IMR-90 (cell line): ENCODE measurements around the gene BTBD9. TPM values are rescaled to one million over a fixed set of nuclear protein-coding genes. Genes with fewer than 3 reads are reported as not detected.

ENCODE experiments used
- ATAC-seq: fragments of 200-7000 bp; cut with Tn5 transposase; 2 replicates; pipeline ENCODE4 v1.9.1; 2020; ENCODE audit warnings: low read depth, mild to moderate bottlenecking, moderate library complexity
- BruUV-seq: library from RNA; stranded (reverse); fragments of 400-500 nt; replicated peaks from 2 replicates; lab custom pipeline; 2021; lab: Mats Ljungman, UMichigan
- CTCF ChIA-PET: fragments of 300-600 bp; formaldehyde crosslinking; extraction: SDS; loops from one replicate; lab custom pipeline; 2021; ENCODE audit warnings: antibody characterized with exemption; lab: Yijun Ruan, JAX
- POLR2A ChIA-PET: fragments of 300-600 bp; sonication (Branson Sonifier 250); formaldehyde crosslinking; loops from one replicate; lab custom pipeline; 2022; ENCODE audit warnings: antibody characterized with exemption; ENCODE audit not compliant: unreplicated experiment; lab: Charles Lee
- DNase-seq: peaks from one replicate; pipeline ENCODE4 v3.0.0; 2013
- H2AFZ ChIP-seq: replicated peaks from 2 replicates; pipeline ENCODE3; 2013; ENCODE audit warnings: low read length, mild to moderate bottlenecking; ENCODE audit not compliant: poor library complexity
- H2AK5ac ChIP-seq: 2 replicates; pipeline ENCODE4 v1.6.1; 2013; ENCODE audit warnings: low read depth, low read length, inconsistent platforms
- H2AK9ac ChIP-seq: replicated peaks from 2 replicates; pipeline ENCODE3; 2013; ENCODE audit warnings: mild to moderate bottlenecking, low read depth, low read length, moderate library complexity; ENCODE audit not compliant: poor library complexity
- H2BK120ac ChIP-seq: 2 replicates; pipeline ENCODE4 v1.6.1; 2013; ENCODE audit warnings: low read depth, low read length, inconsistent platforms
- H2BK15ac ChIP-seq: 3 replicates; pipeline ENCODE4 v1.6.1; 2013; ENCODE audit warnings: low read depth, low read length, inconsistent platforms
- H2BK20ac ChIP-seq: 2 replicates; pipeline ENCODE4 v1.6.1; 2013; ENCODE audit warnings: low read depth, mild to moderate bottlenecking, inconsistent platforms, low read length, moderate library complexity
- H2BK5ac ChIP-seq: 2 replicates; pipeline ENCODE4 v1.6.1; 2013; ENCODE audit warnings: mild to moderate bottlenecking, low read depth, low read length, inconsistent platforms; ENCODE audit not compliant: poor library complexity, severe bottlenecking
- H3K14ac ChIP-seq: replicated peaks from 2 replicates; pipeline ENCODE4 v1.6.1; 2013; ENCODE audit warnings: low read depth, low read length, inconsistent platforms
- H3K18ac ChIP-seq: 2 replicates; pipeline ENCODE4 v1.6.1; 2013; ENCODE audit warnings: low read depth, low read length, control low read depth
- H3K23ac ChIP-seq: 2 replicates; pipeline ENCODE4 v1.6.1; 2013; ENCODE audit warnings: low read depth, low read length, inconsistent platforms
- H3K27ac ChIP-seq: 2 replicates; pipeline ENCODE4 v1.5.1; 2013; ENCODE audit warnings: mild to moderate bottlenecking, control low read depth, low read length; ENCODE audit not compliant: insufficient read depth
- H3K27me3 ChIP-seq: 2 replicates; pipeline ENCODE4 v1.6.1; 2013; ENCODE audit warnings: low read length; ENCODE audit not compliant: control insufficient read depth, insufficient read depth
- H3K36me3 ChIP-seq: 2 replicates; pipeline ENCODE4 v1.6.1; 2013; ENCODE audit warnings: low read length, mixed read lengths; ENCODE audit not compliant: control insufficient read depth, insufficient read depth
- H3K4ac ChIP-seq: 2 replicates; pipeline ENCODE4 v1.6.1; 2013; ENCODE audit warnings: low read depth, low read length, inconsistent platforms
- H3K4me1 ChIP-seq: 2 replicates; pipeline ENCODE4 v1.6.1; 2013; ENCODE audit warnings: low read length, mixed read lengths; ENCODE audit not compliant: control insufficient read depth, insufficient read depth
- H3K4me2 ChIP-seq: 2 replicates; pipeline ENCODE4 v1.6.1; 2013; ENCODE audit warnings: low read depth, mild to moderate bottlenecking, control low read depth, low read length, moderate library complexity
- H3K4me3 ChIP-seq: 2 replicates; pipeline ENCODE4 v1.5.1; 2013; ENCODE audit warnings: low read depth, mild to moderate bottlenecking, control low read depth, low read length, moderate library complexity; ENCODE audit not compliant: insufficient read depth
- H3K56ac ChIP-seq: 2 replicates; pipeline ENCODE4 v1.6.1; 2013; ENCODE audit warnings: low read length, inconsistent platforms; ENCODE audit not compliant: insufficient read depth; ENCODE audit errors: extremely low read depth
- H3K79me1 ChIP-seq, 2 experiments: 2 replicates each; pipeline ENCODE4 v1.6.1; 2013; ENCODE audit warnings: low read length in 2 of 2, inconsistent platforms in 1 of 2, low read depth in 1 of 2
- H3K9ac ChIP-seq: 2 replicates; pipeline ENCODE4 v1.6.1; 2013; ENCODE audit warnings: low read depth, low read length, control low read depth
- H3K9me1 ChIP-seq: 2 replicates; pipeline ENCODE4 v1.6.1; 2013; ENCODE audit warnings: low read length, inconsistent platforms; ENCODE audit not compliant: insufficient read depth
- H3K9me3 ChIP-seq: 2 replicates; pipeline ENCODE4 v1.6.1; 2013; ENCODE audit warnings: low read length; ENCODE audit not compliant: control insufficient read depth, insufficient read depth
- H4K20me1 ChIP-seq: 2 replicates; pipeline ENCODE4 v1.6.1; 2013; ENCODE audit warnings: low read length, inconsistent platforms; ENCODE audit not compliant: insufficient read depth
- H4K5ac ChIP-seq: 2 replicates; pipeline ENCODE4 v1.6.1; 2013; ENCODE audit warnings: mild to moderate bottlenecking, low read depth, low read length, control low read depth
- H4K8ac ChIP-seq, 2 experiments: 2 replicates each; pipeline ENCODE4 v1.6.1; 2013; ENCODE audit warnings: low read depth in 2 of 2, low read length in 2 of 2, control low read depth in 1 of 2, inconsistent platforms in 1 of 2
- H4K91ac ChIP-seq: 2 replicates; pipeline ENCODE4 v1.6.1; 2013; ENCODE audit warnings: low read depth, low read length, inconsistent platforms; ENCODE audit not compliant: insufficient read depth
- BHLHE40 ChIP-seq: fragments of 150-350 bp; IDR thresholded peaks from 2 replicates; pipeline ENCODE4 v1.6.1; 2016; ENCODE audit warnings: mild to moderate bottlenecking, low read depth, low read length
- CEBPB ChIP-seq: IDR thresholded peaks from 2 replicates; pipeline ENCODE4 v1.6.1; 2012; ENCODE audit warnings: low read depth, low read length, improper control_type of control experiment
- CHD1 ChIP-seq: IDR thresholded peaks from 2 replicates; pipeline ENCODE4 v1.6.1; 2012; ENCODE audit warnings: low read depth, low read length, improper control_type of control experiment
- MAFK ChIP-seq: IDR thresholded peaks from 2 replicates; pipeline ENCODE4 v1.6.1; 2012; ENCODE audit warnings: low read depth, low read length, improper control_type of control experiment
- POLR2A ChIP-seq: IDR thresholded peaks from 2 replicates; pipeline ENCODE4 v1.6.1; 2012; ENCODE audit warnings: mild to moderate bottlenecking, low read depth, low read length
- RAD21 ChIP-seq: IDR thresholded peaks from 2 replicates; pipeline ENCODE4 v1.6.1; 2012; ENCODE audit warnings: low read length, improper control_type of control experiment
- SMC3 ChIP-seq: fragments of 150-350 bp; IDR thresholded peaks from 2 replicates; pipeline ENCODE4 v1.6.1; 2016; ENCODE audit warnings: low read depth, mild to moderate bottlenecking, antibody characterized with exemption, low read length, moderate library complexity
- dilution Hi-C: fragments of 300-500 bp; cut with HindIII; formaldehyde crosslinking; loops from one replicate; pipeline ENCODE4 v1.14.3; 2018; ENCODE audit warnings: low sequenced_read_pairs; ENCODE audit not compliant: unreplicated experiment
- in situ Hi-C: fragments of 300-500 bp; cut with MboI; formaldehyde crosslinking; loops from 3 replicates; pipeline ENCODE4 v1.14.3; 2019; ENCODE audit warnings: low sequenced_read_pairs, inconsistent platforms, mixed read lengths
- intact Hi-C: fragments of 100-400 bp; cut with micrococcal nuclease; formaldehyde crosslinking; loops from 2 replicates; pipeline ENCODE4 v1.10.0; 2022
- polyA plus RNA-seq, 3 experiments: library from polyadenylated mRNA; depleted of rRNA; stranded (reverse); fragments of >200 nt; gene quantifications; 2 replicates each; pipeline ENCODE4 v1.2.3, GENCODE V29; 2012; ENCODE audit warnings: low replicate concordance in 1 of 3
- total RNA-seq: library from RNA; depleted of rRNA; stranded (reverse); fragments of >200 nt; gene quantifications from 2 replicates; pipeline ENCODE4 v1.2.3, GENCODE V29; 2012
- TF ChIP-seq, protein P1 (sequence below): fragments of 150-350 bp; IDR thresholded peaks from 2 replicates; pipeline ENCODE4 v1.6.1; 2017; ENCODE audit warnings: mild to moderate bottlenecking, antibody characterized with exemption, low read length, low read depth
- TF ChIP-seq, protein P2 (sequence below): conservative IDR thresholded peaks from 2 replicates; pipeline ENCODE4 v1.5.1; 2012; ENCODE audit warnings: mild to moderate bottlenecking, low read depth, low read length, improper control_type of control experiment

Gene BTBD9
- total and polyA plus RNA-seq, 2 of the 4 experiments (the other 2 are of a cell fraction): 4.1 to 22.0 TPM

DNA sequence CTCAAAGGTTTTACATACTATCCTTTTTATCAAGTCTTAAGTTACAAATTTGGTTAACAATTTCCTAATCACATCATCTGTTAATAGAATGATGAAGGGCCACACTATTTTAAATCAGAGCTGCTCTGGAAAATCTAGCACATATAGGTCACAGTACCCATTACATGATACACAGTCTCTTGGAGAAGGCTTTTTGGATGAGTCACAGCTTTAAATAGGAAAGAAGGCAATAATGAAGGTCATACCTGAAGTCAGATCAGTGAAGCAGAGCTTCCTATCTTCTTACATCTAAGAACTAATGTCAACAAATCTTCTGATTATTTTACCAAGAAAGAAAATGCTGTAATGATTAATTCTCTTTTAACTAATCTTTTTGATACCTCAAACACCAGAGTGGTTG lies 248.5 kb downstream of the BTBD9 start:
- no peaks in the 10 kb centered on the region for H3K36me3 ChIP-seq
- CTCF ChIA-PET: no interaction called here
- H3K27ac ChIP-seq: no peak overlapping the region

More for the DNA sequence above, 248.5 kb downstream of the BTBD9 start:
- Histone ChIP-seq H3K23ac (no peak overlapping the region), H3K18ac (no peak overlapping the region), H4K8ac (no peak overlapping the region), H3K4me2 (no peak overlapping the region), H3K9me3 (no peaks in the 10 kb centered on the region), H3K56ac (no peak overlapping the region), H4K91ac (no peak overlapping the region), H3K4me3 (no peak overlapping the region), H2BK120ac (no peak overlapping the region), H3K4me1 (peaks cover 2% of the 10 kb centered on the region; the same call in 1 of the 2 replicates), H2AK5ac (no peak overlapping the region), H4K20me1 (no peaks in the 10 kb centered on the region), H4K5ac (no peak overlapping the region), H3K79me1 (no peaks in the 10 kb centered on the region), H2BK15ac (no peak overlapping the region), H3K27me3 (no peaks in the 10 kb centered on the region), H3K4ac (no peak overlapping the region), H2BK20ac (no peak overlapping the region), H3K14ac (no peak overlapping the region), H2BK5ac (no peak overlapping the region), H3K9me1 (no peaks in the 10 kb centered on the region), H2AFZ (no peak overlapping the region), H3K9ac (no peak overlapping the region), H2AK9ac (no peak overlapping the region)
- intact Hi-C loops: no loop called here
- ATAC-seq (no peak), DNase-seq (peak; percentile 55)
- TF ChIP-seq POLR2A: no peak
- TF ChIP-seq SMC3: no peak
- TF ChIP-seq, protein P1, sequence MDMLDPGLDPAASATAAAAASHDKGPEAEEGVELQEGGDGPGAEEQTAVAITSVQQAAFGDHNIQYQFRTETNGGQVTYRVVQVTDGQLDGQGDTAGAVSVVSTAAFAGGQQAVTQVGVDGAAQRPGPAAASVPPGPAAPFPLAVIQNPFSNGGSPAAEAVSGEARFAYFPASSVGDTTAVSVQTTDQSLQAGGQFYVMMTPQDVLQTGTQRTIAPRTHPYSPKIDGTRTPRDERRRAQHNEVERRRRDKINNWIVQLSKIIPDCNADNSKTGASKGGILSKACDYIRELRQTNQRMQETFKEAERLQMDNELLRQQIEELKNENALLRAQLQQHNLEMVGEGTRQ: no peak
- TF ChIP-seq BHLHE40: no peak
- no peak for TF ChIP-seq CEBPB
- TF ChIP-seq RAD21: no peak
- no peak for TF ChIP-seq MAFK
- TF ChIP-seq, protein P2, sequence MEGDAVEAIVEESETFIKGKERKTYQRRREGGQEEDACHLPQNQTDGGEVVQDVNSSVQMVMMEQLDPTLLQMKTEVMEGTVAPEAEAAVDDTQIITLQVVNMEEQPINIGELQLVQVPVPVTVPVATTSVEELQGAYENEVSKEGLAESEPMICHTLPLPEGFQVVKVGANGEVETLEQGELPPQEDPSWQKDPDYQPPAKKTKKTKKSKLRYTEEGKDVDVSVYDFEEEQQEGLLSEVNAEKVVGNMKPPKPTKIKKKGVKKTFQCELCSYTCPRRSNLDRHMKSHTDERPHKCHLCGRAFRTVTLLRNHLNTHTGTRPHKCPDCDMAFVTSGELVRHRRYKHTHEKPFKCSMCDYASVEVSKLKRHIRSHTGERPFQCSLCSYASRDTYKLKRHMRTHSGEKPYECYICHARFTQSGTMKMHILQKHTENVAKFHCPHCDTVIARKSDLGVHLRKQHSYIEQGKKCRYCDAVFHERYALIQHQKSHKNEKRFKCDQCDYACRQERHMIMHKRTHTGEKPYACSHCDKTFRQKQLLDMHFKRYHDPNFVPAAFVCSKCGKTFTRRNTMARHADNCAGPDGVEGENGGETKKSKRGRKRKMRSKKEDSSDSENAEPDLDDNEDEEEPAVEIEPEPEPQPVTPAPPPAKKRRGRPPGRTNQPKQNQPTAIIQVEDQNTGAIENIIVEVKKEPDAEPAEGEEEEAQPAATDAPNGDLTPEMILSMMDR: no peak
- no peak for TF ChIP-seq CHD1
- in situ Hi-C loops: no loop called here
- dilution Hi-C loops: no loop called here
- BruUV-seq: no TSS peak
- POLR2A ChIA-PET: no interaction called here
